HG02588 (cell line): ENCODE measurements around the gene DPH7.
"Not testable (repeated sequence)": the region's sequence is repeated elsewhere in the genome, so short reads cannot be mapped to it uniquely, and the experiment has no call there.

Experiments
- ATAC-seq: cut with Tn5 transposase; IDR thresholded peaks from one replicate; pipeline ENCODE4 v1.9.1; 2021; ENCODE audit warnings: mild to moderate bottlenecking, moderate library complexity; ENCODE audit not compliant: unreplicated experiment

The DPH7 gene

DNA sequence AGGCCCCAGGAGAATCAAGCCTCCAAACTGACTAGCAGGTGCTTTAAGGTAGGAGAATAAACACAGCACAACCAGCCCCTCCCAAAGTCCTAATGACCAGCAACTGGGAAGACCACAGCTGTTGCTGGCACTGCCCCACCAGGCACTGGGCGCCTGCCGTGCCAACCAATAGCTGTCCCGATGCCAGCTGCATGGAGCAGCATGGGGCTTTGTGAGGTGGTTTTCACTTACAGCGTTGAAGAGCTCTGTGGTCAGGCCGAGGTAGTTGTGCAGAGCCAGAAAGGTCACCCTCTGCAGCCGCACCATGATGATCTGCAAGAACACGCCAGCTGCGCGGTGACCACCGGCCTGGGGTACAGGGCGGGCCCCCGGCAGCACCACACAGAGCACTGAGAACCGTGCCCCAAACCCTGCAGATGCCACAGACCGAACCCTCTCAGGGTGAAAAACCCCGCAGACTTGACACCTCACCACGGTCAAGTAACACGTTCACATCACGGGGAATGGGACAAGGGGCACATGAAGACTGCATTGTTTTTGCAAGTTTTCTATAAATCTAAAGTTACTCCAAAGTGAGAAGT lies 57.2 kb downstream of the DPH7 start:
- ATAC-seq: no peak

- ATAC-seq: no peak
Measured at GRCh38 chr9:137520614-137521404, 57.9 kb downstream of the DPH7 start.

DNA sequence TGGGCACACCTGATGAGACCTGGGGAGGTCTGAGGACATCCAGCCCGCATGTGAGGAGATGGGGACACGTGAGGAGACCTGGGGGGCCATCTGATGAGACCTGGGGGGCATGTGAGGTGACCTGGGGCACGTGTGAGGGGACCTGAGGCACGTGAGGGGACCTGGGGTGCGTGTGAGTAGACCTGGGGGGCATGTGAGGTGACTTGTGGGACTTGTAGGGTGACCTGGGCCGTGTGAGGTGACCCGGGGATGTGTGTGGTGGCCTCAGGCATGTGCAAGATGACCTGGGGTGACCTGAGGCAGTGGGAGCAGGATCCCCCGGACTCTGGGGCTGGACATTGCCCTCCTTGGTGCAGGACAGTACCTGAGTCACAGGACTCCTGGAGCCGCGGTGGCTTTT lies 59.2 kb downstream of the DPH7 start:
- no peak for ATAC-seq

DNA sequence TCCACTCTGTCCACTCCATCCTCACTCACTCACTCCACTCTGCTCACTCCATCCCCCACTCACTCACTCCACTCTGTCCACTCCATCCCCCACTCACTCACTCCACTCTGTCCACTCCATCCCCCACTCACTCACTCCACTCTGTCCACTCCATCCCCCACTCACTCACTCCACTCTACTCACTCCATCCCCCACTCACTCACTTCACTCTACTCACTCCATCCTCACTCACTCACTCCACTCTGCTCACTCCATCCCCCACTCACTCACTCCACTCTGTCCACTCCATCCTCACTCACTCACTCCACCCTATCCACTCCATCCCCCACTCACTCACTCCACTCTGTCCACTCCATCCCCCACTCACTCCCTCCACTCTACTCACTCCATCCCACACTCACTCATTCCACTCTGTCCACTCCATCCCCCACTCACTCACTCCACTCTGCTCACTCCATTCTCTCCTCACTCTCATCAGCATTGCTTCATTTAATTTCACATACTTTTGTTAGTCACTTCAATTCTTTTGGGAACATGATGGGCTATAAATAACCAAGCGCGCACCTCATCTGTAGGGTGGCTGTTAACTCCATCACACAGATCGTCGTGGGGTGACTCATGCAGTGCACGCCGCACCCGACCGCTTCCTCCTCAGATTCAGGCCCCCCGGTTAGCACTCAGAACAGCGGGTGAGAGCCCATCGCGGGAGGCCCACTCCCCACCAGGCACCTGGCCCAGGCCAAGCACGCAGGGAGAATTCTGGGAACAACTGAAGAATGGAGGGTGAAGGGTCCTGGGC lies 59.9 kb downstream of the DPH7 start:
- ATAC-seq: not testable (repeated sequence)

- no peak for ATAC-seq
Measured at GRCh38 chr9:137516144-137516917, 62.4 kb downstream of the DPH7 start.

DNA sequence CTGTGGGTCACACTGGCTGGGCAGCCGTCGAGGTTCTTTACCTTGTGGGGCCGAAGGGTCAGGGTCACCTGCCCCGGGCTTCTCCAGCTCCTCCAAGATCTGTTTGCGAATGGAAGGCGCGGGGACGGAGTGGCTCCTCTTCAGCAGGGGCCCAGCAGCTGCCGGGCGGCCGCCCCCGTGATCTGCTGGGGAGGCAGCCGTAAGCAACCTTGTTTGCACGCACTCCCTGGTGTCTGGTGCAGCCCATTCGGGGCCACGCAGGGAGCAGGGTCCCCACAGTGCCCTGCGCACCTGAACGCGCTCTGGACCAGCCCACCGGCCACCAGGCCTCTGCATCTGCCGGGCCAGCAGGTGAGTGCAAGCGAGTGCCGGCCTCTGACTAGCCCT lies 63.4 kb downstream of the DPH7 start:
- ATAC-seq: no peak

GRCh38 chr9:137514691-137515337 lies 63.9 kb downstream of the DPH7 start:
- no peak for ATAC-seq

GRCh38 chr9:137513801-137514570 lies 64.7 kb downstream of the DPH7 start:
- not testable (repeated sequence) for ATAC-seq

- ATAC-seq: not testable (repeated sequence)
Measured at GRCh38 chr9:137513136-137513535, 65.6 kb downstream of the DPH7 start.

DNA sequence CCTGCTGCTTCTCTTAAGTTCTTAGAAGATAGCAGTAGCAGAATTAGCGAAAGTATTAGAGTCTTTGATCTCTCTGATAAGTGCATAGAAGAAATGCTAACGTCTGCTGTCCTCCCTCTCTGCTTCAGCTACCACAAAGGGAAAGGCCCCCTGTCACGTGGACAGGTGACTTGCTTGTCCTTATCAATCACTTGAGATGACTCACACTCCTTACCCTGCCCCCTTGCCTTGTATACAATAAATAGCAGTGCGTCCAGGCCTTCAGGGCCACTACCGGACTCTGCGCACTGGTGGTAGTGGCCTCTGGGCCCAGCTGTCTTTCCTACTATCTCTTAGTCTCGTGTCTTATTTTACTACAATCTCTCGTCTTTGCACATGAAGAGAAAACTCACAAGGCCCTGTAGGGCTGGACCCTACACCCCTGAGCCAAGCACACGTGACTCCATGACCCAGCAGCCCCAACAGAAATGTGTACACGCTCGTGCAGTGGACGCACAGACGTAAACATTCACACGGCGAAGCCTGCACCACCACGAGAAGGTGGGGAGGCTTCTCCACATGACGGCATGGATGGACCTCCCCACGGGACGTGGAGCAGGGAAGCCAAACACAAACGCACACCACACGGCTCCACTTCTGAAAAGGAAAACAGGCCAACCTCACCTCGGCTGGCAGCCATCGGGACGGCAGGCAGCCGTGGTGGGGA lies 66.8 kb downstream of the DPH7 start:
- ATAC-seq: no peak

GRCh38 chr9:137511126-137511525 lies 67.6 kb downstream of the DPH7 start:
- not testable (repeated sequence) for ATAC-seq

- no peak for ATAC-seq
Measured at GRCh38 chr9:137509198-137509597, 69.5 kb downstream of the DPH7 start.

- ATAC-seq: no peak
Measured at GRCh38 chr9:137506702-137507171, 72.0 kb downstream of the DPH7 start.

GRCh38 chr9:137506274-137506673 lies 72.5 kb downstream of the DPH7 start:
- no peak for ATAC-seq

GRCh38 chr9:137505421-137506140 lies 73.1 kb downstream of the DPH7 start:
- ATAC-seq: no peak
